IMR-90 (cell line): ENCODE measurements around the gene CHDH.

ENCODE experiments used
- BHLHE40 ChIP-seq: fragments of 150-350 bp; IDR thresholded peaks from 2 replicates; pipeline ENCODE4 v1.6.1; 2016; ENCODE audit warnings: mild to moderate bottlenecking, low read depth, low read length
- CEBPB ChIP-seq: IDR thresholded peaks from 2 replicates; pipeline ENCODE4 v1.6.1; 2012; ENCODE audit warnings: low read depth, low read length, improper control_type of control experiment
- CHD1 ChIP-seq: IDR thresholded peaks from 2 replicates; pipeline ENCODE4 v1.6.1; 2012; ENCODE audit warnings: low read depth, low read length, improper control_type of control experiment
- CTCF ChIP-seq: conservative IDR thresholded peaks from 2 replicates; pipeline ENCODE4 v1.5.1; 2012; ENCODE audit warnings: mild to moderate bottlenecking, low read depth, low read length, improper control_type of control experiment
- FOS ChIP-seq: fragments of 150-350 bp; IDR thresholded peaks from 2 replicates; pipeline ENCODE4 v1.6.1; 2016; ENCODE audit warnings: low read depth, low read length
- MAFK ChIP-seq: IDR thresholded peaks from 2 replicates; pipeline ENCODE4 v1.6.1; 2012; ENCODE audit warnings: low read depth, low read length, improper control_type of control experiment
- MAZ ChIP-seq: IDR thresholded peaks from 2 replicates; pipeline ENCODE4 v1.6.1; 2012; ENCODE audit warnings: low read depth, mild to moderate bottlenecking, low read length, improper control_type of control experiment, moderate library complexity, borderline replicate concordance
- NFE2L2 ChIP-seq: fragments of 150-350 bp; IDR thresholded peaks from 2 replicates; pipeline ENCODE4 v1.6.1; 2016; ENCODE audit warnings: low read depth, mild to moderate bottlenecking, low read length
- POLR2A ChIP-seq: IDR thresholded peaks from 2 replicates; pipeline ENCODE4 v1.6.1; 2012; ENCODE audit warnings: mild to moderate bottlenecking, low read depth, low read length
- RAD21 ChIP-seq: IDR thresholded peaks from 2 replicates; pipeline ENCODE4 v1.6.1; 2012; ENCODE audit warnings: low read length, improper control_type of control experiment
- RCOR1 ChIP-seq: IDR thresholded peaks from 2 replicates; pipeline ENCODE4 v1.6.1; 2012; ENCODE audit warnings: mild to moderate bottlenecking, low read length, improper control_type of control experiment; ENCODE audit not compliant: insufficient replicate concordance
- RFX5 ChIP-seq: IDR thresholded peaks from 2 replicates; pipeline ENCODE4 v1.8.0; 2012; ENCODE audit warnings: low read depth, mild to moderate bottlenecking, low read length, moderate library complexity
- SMC3 ChIP-seq: fragments of 150-350 bp; IDR thresholded peaks from 2 replicates; pipeline ENCODE4 v1.6.1; 2016; ENCODE audit warnings: low read depth, mild to moderate bottlenecking, antibody characterized with exemption, low read length, moderate library complexity
- USF2 ChIP-seq: fragments of 150-350 bp; IDR thresholded peaks from 2 replicates; pipeline ENCODE4 v1.6.1; 2017; ENCODE audit warnings: mild to moderate bottlenecking, antibody characterized with exemption, low read length, low read depth

GRCh38 chr3:53765753-53766152 lies 80.5 kb downstream of the CHDH start:
- TF ChIP-seq SMC3 (no peak), MAFK (no peak), CTCF (no peak), FOS (no peak), RAD21 (no peak), RFX5 (no peak), BHLHE40 (no peak), POLR2A (no peak), NFE2L2 (no peak), USF2 (no peak), MAZ (no peak), CEBPB (no peak), RCOR1 (no peak), CHD1 (no peak)
